GM12874 (cell line): ENCODE data around the gene CCDC6.

ENCODE experiments used
- TF ChIP-seq, protein P1 (sequence below): IDR thresholded peaks from 2 replicates; pipeline ENCODE4 v1.5.1; 2011; ENCODE audit warnings: low read depth, mild to moderate bottlenecking, control low read depth, low read length, moderate library complexity; ENCODE audit not compliant: insufficient read depth

The CCDC6 gene

DNA sequence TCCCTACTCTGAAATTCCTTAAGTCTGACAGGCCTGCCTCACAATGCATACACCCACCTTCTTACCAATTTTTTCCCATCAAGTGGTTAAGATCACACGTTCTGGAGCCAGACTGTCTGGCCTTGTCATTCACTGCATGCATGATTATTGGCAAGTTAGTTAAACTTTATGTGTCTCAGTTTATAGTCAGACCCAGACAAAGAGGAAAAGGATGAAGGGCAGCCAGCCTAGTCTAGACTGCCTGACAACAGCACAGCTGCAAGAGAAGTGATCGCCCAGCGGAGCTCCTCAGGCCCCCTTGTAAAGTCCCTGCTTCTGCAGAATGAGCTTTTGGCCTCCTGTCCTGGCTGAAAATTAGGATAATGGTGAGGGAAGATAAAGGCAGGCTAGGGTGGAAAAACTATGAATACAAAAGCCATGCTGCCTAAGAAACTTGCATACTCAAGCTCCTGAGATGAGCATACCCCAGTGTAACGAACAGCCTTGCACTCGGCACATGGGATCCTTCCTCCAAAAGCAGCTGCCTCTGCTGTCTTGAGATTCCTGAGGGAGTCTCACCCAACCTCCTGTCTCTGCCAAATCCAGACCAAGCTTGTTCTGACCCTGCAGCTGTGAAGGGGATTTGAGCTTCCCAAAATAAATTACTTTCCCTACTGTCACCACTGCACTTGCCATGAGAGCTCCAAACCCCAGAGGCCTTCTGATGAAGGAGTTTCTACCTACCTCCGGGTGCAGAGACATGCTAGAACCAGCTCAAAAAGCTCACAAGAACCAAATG, 126.4 kb downstream of the CCDC6 start:
- TF ChIP-seq, protein P1, sequence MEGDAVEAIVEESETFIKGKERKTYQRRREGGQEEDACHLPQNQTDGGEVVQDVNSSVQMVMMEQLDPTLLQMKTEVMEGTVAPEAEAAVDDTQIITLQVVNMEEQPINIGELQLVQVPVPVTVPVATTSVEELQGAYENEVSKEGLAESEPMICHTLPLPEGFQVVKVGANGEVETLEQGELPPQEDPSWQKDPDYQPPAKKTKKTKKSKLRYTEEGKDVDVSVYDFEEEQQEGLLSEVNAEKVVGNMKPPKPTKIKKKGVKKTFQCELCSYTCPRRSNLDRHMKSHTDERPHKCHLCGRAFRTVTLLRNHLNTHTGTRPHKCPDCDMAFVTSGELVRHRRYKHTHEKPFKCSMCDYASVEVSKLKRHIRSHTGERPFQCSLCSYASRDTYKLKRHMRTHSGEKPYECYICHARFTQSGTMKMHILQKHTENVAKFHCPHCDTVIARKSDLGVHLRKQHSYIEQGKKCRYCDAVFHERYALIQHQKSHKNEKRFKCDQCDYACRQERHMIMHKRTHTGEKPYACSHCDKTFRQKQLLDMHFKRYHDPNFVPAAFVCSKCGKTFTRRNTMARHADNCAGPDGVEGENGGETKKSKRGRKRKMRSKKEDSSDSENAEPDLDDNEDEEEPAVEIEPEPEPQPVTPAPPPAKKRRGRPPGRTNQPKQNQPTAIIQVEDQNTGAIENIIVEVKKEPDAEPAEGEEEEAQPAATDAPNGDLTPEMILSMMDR: no peak

DNA sequence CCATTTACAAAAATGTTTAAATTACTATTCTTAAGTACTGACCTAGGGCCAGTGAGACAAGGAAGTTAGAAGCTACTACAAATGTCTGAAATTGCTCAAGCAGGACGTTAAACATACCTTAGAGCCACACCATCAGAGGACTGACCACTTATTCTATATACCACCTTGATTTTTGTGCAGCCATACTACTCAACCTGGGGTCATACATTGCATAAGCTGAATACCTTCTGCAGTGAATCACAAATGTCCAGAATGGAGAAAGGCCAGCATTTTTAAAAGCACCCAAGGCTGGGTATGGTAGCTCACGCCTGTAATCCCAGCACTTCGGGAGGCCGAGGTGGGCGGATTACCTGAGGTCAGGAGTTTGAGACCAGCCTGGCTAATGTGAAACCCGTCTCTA, 131.9 kb downstream of the CCDC6 start:
- TF ChIP-seq, protein P1: no peak

DNA sequence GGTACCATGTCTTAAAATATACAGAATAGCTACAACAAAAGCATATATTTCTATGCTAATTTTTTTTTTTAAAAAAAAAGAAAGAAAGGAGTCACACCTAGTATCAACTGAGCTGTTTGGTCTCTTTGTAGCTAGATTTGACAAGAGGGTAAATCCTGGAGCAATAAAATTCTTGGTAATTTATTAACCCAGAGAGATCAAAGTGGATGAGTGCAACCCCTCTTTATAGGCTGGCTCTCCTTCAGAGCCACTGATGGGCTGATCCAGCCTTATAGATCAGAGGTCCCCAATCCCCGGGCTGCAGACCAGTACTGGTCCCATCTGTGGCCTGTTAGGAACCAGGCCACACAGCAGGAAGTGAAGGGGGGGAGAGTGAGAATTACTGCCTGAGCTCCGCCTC, 133.3 kb downstream of the CCDC6 start:
- TF ChIP-seq, protein P1: no peak

DNA sequence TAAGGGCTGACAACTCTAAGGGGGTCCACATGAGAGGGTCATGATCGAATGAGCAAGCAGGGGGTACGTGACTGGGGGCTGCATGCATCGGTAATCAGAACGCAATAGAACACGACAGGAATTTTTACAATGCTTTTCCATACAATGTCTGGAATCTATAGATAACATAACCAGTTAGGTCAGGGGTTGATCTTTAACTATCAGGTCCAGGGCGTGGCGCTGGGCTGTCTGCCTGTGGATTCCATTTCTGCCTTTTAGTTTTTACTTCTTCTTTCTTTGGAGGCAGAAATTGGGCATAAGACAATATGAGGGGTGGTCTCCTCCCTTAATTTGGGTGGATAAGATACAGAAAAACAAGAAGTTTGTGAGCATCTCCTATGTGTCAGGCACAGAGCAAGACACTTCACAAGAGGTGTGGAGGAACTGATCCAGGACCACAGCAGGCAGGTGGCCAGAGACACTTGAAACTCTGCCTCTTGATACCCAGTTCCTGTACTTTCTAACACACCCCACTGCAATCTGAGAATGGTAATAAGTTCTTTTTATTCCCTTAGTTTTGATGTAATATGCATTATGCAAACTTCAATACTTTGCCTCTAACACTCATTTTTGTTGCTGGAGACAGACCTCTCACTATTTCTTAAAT, 135.1 kb downstream of the CCDC6 start:
- TF ChIP-seq, protein P1: no peak

DNA sequence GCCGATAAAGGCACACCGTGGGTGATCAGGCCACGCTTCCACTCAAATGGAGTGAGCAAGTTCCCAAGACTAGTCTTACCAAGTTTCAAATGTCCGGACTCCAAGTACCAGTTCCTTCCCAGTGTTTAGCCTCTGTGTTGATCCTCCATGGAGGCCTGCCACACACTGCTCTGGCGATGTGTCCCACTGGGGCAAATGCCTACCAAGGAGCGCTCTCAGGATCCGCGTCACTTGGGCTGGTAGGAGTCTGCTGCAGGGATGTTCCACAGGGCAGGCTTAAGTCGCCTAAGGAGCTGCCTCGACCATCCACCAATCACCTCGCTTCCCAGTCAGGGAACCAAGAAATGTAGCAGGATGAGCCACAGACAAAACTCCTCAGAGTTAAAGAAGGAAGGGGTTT, 135.7 kb downstream of the CCDC6 start:
- TF ChIP-seq, protein P1: no peak

DNA sequence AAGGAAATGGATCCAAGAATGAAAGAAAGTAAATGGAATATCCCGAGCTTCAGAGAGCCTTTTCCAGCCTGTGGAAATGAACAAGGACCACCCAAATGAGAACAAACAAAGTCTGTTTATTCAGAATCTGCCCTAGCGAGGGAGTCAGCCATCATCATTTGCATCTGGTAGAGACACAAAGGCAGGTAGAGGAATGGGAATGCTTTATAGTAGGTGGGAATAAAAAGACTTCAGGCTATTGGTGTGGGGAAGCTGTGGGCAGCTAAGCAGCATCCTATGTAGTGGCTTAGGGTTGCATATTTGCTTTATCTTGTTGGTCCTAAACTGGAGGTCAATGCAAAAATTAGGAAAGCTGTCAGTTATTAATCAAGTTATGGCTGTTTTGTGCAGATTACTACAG, 143.9 kb downstream of the CCDC6 start:
- TF ChIP-seq, protein P1: no peak

DNA sequence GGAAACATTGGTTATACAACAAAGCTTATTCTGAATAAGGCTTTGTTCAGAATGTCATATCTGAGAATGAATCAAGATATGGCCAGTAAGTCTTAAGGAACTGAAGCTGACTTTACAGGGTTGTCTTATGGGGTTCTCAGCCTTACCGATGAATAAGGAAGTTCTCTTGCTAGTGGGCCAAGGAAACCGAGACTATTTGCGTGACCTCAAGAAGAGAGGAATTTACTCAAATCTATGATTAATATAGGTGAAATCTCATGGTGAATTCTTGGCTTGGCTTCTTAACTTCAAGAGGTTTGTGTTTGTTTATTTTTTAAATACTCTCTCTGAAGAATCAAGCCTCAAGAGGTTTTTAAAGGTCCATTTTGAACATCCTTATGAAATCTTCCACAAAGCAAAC, 148.4 kb downstream of the CCDC6 start:
- TF ChIP-seq, protein P1: no peak
